Sigmoid colon (tissue), 7 donors: ENCODE measurements around the gene DUT. TPM values are rescaled to one million over a fixed set of nuclear protein-coding genes. Genes with fewer than 3 reads are reported as not detected.

Experiments
- DNase-seq: peaks from one replicate; pipeline ENCODE4 v3.0.0-alpha.2; 2019
- H3K27ac ChIP-seq, 4 donors: fragments of 200-600 bp; sonication (generic); one replicate each; pipeline ENCODE4 v1.5.1; 2016 to 2019; ENCODE audit warnings: mild to moderate bottlenecking in 1 of 4
- H3K27me3 ChIP-seq, 3 donors: fragments of 200-600 bp; sonication (generic); one replicate each; pipeline ENCODE4 v1.5.1; 2019; ENCODE audit warnings: mild to moderate bottlenecking in 1 of 3
- H3K36me3 ChIP-seq, 4 donors: fragments of 200-600 bp; sonication (generic); one replicate each; pipeline ENCODE4 v1.5.1; 2016 to 2019
- H3K4me1 ChIP-seq, 4 donors: fragments of 200-600 bp; sonication (generic); one replicate each; pipeline ENCODE4 v1.5.1; 2017 to 2019
- H3K4me3 ChIP-seq, 4 donors: fragments of 200-600 bp; sonication (generic); one replicate each; pipeline ENCODE4 v1.5.1; 2017 to 2019; ENCODE audit warnings: mild to moderate bottlenecking in 2 of 4, moderate library complexity in 1 of 4
- H3K9me3 ChIP-seq, 4 donors: fragments of 200-600 bp in 3 of 4; sonication (generic) in 3 of 4; one replicate each; pipeline versions ENCODE4 v1.5.1 to v1.6.1; 2013 to 2019
- EP300 ChIP-seq, 4 donors: sonication (generic); formaldehyde crosslinking; IDR thresholded peaks; one replicate each; pipeline ENCODE4 v1.6.1; 2017; ENCODE audit warnings: antibody characterized with exemption in 4 of 4
- POLR2A ChIP-seq, 2 donors: fragments of 450-650 bp; IDR thresholded peaks; one replicate each; pipeline ENCODE4 v1.6.1; 2016; ENCODE audit warnings: antibody characterized with exemption in 2 of 2, mild to moderate bottlenecking in 2 of 2, moderate library complexity in 2 of 2
- POLR2AphosphoS5 ChIP-seq, 4 donors: sonication (generic); formaldehyde crosslinking; IDR thresholded peaks; one replicate each; pipeline ENCODE4 v1.6.1; 2017; ENCODE audit warnings: antibody characterized with exemption in 4 of 4
- WGBS, 2 donors: extraction: QIAGEN DNeasy Blood & Tissue Kit; methylation state at CpG; one replicate each; pipeline ENCODE4 v1.1.7; 2013; 5-methylcytosine and 5-hydroxymethylcytosine counted together
- intact Hi-C: fragments of 100-400 bp; cut with DNase I; formaldehyde crosslinking; loops from one replicate; pipeline ENCODE4 v1.15.1; 2023
- polyA plus RNA-seq, 3 donors: library from polyadenylated mRNA; stranded (reverse); fragments of 200-250 nt; gene quantifications; one replicate each; pipeline ENCODE4 v1.2.3, GENCODE V29; 2013
- total RNA-seq, 4 donors: library from RNA; depleted of rRNA; stranded (reverse); fragments of >200 nt; gene quantifications; one replicate each; pipeline ENCODE4 v1.1.0, GENCODE V29; 2016
- TF ChIP-seq, protein P1 (sequence below), 4 experiments: fragments of 450-650 bp in 3 of 4; fragments of 200-600 bp in 1 of 4; IDR thresholded peaks; one replicate each; pipeline ENCODE4 v1.5.1; 2016 to 2019; ENCODE audit warnings: antibody characterized with exemption in 4 of 4, mild to moderate bottlenecking in 3 of 4, moderate library complexity in 2 of 4
- donor health status: healthy with polysubstance abuse.
- donor health status: Bipolar disorder and iron deficiency.
- donor health status: healthy.

The DUT gene
- total and polyA plus RNA-seq, 7 donors: 42.6 to 109 (median 91.1) TPM

DNA sequence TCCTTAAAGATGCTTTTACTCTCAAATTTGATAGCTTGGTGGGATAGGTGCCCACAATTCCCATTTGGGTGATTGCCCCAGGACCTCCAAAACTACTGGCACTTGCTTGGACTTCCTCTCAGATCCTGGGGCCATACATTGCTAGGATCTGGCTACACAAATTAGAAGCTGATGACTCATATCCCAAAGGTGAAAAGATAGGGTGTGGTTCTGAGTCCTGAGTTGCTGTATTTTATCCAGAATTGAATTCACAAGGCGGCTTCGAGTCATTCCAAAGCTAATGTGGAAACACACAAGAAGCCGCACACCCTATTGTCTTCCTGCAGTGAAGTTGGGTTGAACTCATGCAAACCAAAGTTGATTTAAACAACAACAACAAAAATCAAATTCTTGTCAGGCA, 53.4 kb downstream of the DUT start:
- Histone ChIP-seq H3K9me3 (no peaks in the 10 kb centered on the region), H3K36me3 (no peaks in the 10 kb centered on the region), H3K4me3 (no peak overlapping the region), H3K4me1 (peaks cover 0 to 18% (median 10%) of the 10 kb centered on the region in 4 donors), H3K27ac (no peak overlapping the region), H3K27me3 (no peaks in the 10 kb centered on the region)
- TF ChIP-seq EP300 (IDR thresholded peaks at IDR 0.05): no peak
- DNase-seq: no peak
- 84 to 93% methylated on average over 3 of the region's 3 CpGs for WGBS, 2 donors
- intact Hi-C loops: no loop called here

DNA sequence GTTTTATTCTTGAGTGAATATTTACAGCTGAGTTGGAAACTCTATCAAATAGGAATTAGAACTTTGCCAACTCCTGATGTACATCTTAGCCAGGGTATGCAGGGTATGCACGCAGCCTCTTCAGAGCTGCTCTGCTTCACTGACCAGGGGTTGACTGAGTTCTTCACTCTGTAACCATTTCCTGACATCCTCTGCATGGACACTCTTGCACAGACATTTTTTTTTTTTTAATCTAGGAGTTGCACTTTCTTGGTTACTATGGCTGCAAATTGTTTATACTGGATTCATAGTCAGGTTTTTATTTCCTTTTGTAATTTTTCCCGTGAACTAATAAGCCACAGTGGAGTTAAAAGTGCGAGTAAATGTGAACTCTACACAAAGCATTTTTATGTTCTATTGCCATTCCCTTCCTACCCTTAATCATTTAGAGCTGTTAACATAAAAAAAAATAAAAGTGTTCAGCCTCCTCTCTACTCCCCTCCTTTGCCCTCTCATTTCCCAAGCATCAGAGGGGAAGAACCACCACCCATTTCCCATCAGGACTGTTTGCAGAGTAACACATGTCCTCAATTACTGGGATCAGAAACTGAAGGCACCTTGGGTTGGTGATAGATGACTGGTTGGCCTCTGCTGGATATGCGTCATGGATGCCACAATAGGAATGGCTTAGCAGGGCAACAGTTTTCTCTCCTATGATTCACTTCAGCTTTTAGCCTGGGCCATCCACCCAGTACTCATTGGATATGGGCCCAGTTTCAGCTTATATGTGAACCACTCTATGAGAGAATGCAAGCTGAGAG, 54.0 kb downstream of the DUT start:
- Histone ChIP-seq H3K36me3 (no peaks in the 10 kb centered on the region), H3K9me3 (no peaks in the 10 kb centered on the region), H3K4me3 (no peak overlapping the region), H3K27ac (no peak overlapping the region), H3K4me1 (peaks cover 0 to 18% (median 10%) of the 10 kb centered on the region in 4 donors), H3K27me3 (no peaks in the 10 kb centered on the region)
- WGBS, 2 donors: 82 to 84% methylated on average over 4 of the region's 4 CpGs
- intact Hi-C loops: no loop called here
- DNase-seq: no peak
- TF ChIP-seq POLR2AphosphoS5 (IDR thresholded peaks at IDR 0.05): no peak
- TF ChIP-seq EP300 (IDR thresholded peaks at IDR 0.05): no peak
- no peak for TF ChIP-seq POLR2A (IDR thresholded peaks at IDR 0.05)
- TF ChIP-seq, protein P1, sequence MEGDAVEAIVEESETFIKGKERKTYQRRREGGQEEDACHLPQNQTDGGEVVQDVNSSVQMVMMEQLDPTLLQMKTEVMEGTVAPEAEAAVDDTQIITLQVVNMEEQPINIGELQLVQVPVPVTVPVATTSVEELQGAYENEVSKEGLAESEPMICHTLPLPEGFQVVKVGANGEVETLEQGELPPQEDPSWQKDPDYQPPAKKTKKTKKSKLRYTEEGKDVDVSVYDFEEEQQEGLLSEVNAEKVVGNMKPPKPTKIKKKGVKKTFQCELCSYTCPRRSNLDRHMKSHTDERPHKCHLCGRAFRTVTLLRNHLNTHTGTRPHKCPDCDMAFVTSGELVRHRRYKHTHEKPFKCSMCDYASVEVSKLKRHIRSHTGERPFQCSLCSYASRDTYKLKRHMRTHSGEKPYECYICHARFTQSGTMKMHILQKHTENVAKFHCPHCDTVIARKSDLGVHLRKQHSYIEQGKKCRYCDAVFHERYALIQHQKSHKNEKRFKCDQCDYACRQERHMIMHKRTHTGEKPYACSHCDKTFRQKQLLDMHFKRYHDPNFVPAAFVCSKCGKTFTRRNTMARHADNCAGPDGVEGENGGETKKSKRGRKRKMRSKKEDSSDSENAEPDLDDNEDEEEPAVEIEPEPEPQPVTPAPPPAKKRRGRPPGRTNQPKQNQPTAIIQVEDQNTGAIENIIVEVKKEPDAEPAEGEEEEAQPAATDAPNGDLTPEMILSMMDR (IDR thresholded peaks at IDR 0.05): no peak

DNA sequence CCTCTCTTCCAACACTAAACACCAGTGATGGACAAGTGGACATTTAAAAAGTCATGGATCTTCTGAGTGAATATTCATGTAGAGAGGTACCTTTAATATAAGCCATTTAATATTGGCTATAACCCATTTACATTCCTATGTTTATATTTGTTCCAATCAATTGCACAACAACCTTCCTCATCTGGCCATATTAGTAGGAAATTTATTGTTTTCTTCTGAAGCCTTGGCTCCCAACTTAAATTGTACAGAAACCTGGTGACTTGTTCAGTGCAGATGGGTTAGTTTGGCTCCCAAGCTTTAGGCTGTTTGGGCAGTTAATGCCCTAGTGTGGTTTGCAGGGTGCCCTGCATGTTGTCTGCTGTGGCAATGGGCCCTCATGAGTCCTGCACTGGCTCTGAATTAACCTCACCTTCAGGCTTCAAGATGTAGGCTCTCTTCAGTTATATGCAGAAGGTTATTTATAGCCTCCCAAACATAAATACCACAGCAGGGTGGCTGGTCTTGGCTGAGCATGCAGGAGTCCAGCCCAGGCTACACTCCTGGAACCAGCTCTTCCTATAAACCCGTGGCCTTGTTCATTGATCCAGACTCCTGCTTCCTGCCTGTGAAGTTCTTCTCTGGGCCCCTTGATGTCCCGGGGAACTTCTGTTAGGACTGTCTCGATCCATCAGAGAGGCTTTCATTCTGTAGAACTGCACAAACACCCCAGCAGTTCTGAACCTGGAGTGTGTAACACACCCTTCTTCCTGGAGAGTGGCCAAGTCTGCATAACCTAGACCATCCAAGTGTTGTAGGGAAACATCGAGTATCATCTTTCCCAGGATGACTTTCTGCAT, 57.0 kb downstream of the DUT start:
- Histone ChIP-seq H3K36me3 (no peaks in the 10 kb centered on the region), H3K4me3 (no peak overlapping the region), H3K27me3 (no peaks in the 10 kb centered on the region), H3K4me1 (peaks cover 0 to 18% (median 10%) of the 10 kb centered on the region in 4 donors), H3K9me3 (no peaks in the 10 kb centered on the region), H3K27ac (peak overlapping the region in 1 of 4 donors; percentile 52)
- 24 to 65% methylated on average over 4 of the region's 4 CpGs for WGBS, 2 donors
- intact Hi-C loops: no loop called here
- TF ChIP-seq EP300 (IDR thresholded peaks at IDR 0.05) (no peak), POLR2AphosphoS5 (IDR thresholded peaks at IDR 0.05) (no peak), POLR2A (IDR thresholded peaks at IDR 0.05) (no peak)
- TF ChIP-seq, protein P1 (IDR thresholded peaks at IDR 0.05): no peak
- DNase-seq: no peak

DNA sequence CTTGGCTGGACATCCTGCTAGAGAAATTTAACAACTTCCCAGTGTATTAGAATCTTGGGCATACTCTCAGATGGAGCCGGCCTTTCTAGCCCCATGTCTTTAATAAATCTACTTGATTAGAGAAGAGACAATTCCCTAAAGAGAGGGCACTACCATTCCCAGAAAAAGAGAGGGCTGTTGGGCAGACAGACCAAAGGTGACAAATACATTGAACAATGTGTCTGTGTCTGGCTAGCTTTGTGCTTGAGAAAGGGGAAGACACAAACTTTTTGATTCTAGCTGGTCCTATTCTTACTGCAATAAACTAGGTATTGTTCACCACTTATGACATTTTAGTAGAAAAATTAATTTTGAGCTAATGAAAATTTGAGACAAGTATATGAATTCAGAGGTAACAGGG, 57.7 kb downstream of the DUT start:
- no peak for DNase-seq
- Histone ChIP-seq H3K27me3 (no peaks in the 10 kb centered on the region), H3K36me3 (no peaks in the 10 kb centered on the region), H3K4me3 (no peak overlapping the region), H3K9me3 (no peaks in the 10 kb centered on the region), H3K4me1 (peaks cover 0 to 18% (median 10%) of the 10 kb centered on the region in 4 donors), H3K27ac (peak overlapping the region; percentile 42 to 61 (median 47))
- 91 to 98% methylated on average over 1 of the region's 1 CpG for WGBS, 2 donors
- TF ChIP-seq, protein P1 (IDR thresholded peaks at IDR 0.05): no peak
- no peak for TF ChIP-seq EP300 (IDR thresholded peaks at IDR 0.05)
- no peak for TF ChIP-seq POLR2A (IDR thresholded peaks at IDR 0.05)
- TF ChIP-seq POLR2AphosphoS5 (IDR thresholded peaks at IDR 0.05): no peak
- intact Hi-C loops: no loop called here

DNA sequence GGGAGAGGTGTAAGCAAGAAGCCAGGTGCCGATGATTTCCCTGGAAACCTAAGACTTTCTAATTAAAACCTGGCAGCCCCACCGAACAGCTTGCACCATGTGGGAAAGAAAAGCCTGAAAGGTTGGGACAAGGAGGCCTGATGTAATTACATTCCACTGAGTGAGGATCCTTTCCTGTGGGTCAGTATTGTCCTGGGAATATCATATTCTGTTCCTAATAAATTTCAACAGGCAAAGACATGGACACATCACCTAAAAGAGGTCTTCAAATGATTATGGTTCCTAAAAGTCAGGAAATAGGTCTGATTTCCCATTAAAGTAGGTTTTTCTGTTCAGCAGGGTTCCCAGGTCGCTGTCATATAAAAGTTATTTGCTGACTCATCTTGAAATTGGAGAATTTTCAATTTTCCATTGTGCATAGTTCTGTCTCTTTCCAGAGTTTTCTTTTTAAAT, 58.5 kb downstream of the DUT start:
- H3K27ac ChIP-seq: peak overlapping the region; percentile 42 to 61 (median 47)
- H3K4me3 ChIP-seq: no peak overlapping the region
- 86% methylated on average over 3 of the region's 3 CpGs for WGBS, 2 donors

More for the DNA sequence above, 58.5 kb downstream of the DUT start:
- no peaks in the 10 kb centered on the region for H3K27me3 ChIP-seq
- no peaks in the 10 kb centered on the region for H3K9me3 ChIP-seq
- peak in 2 of 4 donors; percentile 12 to 20 for TF ChIP-seq POLR2AphosphoS5 (IDR thresholded peaks at IDR 0.05)
- TF ChIP-seq EP300 (IDR thresholded peaks at IDR 0.05): no peak
- no peak for TF ChIP-seq POLR2A (IDR thresholded peaks at IDR 0.05)
- peak; percentile 71 for DNase-seq
- no peaks in the 10 kb centered on the region for H3K36me3 ChIP-seq
- H3K4me1 ChIP-seq: peaks cover 0 to 18% (median 10%) of the 10 kb centered on the region in 4 donors
- intact Hi-C loops: no loop called here
